GM12801 (cell line): ENCODE results near the gene MYLK.

Source experiments
- TF ChIP-seq, protein P1 (sequence below): IDR thresholded peaks from one replicate; pipeline ENCODE4 v1.5.1; 2011; ENCODE audit warnings: control low read depth; ENCODE audit not compliant: insufficient read length; ENCODE audit errors: extremely low read depth

The MYLK gene

DNA sequence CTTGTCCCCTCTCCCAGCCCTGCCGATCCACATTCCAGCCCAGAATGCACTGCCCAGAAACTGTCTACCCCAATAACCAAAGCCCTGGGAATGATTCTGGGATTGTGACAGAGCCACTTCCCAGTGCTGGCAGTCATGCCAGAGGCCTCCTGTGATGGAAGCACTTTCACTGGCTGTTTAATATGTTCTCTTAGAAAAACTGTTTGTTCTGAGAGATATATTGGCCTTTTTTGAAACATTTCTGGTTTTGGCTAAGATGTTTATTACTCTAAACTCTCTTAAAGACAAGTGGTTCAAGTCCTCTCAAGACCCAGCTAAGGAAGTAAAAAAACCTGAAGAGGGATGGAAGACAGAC lies 225.3 kb downstream of the MYLK start:
- TF ChIP-seq, protein P1, sequence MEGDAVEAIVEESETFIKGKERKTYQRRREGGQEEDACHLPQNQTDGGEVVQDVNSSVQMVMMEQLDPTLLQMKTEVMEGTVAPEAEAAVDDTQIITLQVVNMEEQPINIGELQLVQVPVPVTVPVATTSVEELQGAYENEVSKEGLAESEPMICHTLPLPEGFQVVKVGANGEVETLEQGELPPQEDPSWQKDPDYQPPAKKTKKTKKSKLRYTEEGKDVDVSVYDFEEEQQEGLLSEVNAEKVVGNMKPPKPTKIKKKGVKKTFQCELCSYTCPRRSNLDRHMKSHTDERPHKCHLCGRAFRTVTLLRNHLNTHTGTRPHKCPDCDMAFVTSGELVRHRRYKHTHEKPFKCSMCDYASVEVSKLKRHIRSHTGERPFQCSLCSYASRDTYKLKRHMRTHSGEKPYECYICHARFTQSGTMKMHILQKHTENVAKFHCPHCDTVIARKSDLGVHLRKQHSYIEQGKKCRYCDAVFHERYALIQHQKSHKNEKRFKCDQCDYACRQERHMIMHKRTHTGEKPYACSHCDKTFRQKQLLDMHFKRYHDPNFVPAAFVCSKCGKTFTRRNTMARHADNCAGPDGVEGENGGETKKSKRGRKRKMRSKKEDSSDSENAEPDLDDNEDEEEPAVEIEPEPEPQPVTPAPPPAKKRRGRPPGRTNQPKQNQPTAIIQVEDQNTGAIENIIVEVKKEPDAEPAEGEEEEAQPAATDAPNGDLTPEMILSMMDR, result no peak

DNA sequence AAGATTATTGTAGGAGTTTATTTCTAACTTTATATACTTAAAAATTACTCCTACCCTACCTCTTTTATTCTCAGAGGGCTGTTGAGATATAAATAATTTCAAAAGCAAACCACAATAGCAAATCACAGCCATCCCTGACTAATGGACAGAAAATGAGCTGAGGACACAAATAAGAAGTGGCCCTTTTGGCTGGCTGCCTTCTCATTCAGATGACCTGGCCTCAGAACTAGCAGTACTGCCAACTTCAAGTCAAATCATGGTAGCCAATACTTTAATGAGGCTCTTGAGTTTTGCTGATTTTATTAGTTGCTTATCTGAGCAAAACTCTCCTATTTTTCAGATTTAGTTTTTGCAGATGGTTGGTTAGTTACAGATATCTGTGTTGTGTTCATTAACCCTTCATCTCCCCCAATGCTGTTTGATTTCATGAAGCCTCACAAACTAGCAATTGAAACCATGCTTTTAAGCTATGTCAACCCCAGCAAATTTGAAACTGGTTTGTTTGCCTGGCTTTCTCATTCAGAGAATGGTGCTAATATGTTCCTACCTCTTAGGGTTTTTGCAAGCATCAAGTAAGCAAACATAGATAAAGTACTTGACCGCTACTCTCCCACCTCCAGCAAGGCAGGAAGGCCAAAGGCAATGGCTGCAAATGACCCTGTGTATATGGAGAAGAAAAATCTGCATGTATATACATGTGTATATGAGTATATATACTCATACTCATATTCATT lies 225.8 kb downstream of the MYLK start:
- TF ChIP-seq, protein P1, result no peak

DNA sequence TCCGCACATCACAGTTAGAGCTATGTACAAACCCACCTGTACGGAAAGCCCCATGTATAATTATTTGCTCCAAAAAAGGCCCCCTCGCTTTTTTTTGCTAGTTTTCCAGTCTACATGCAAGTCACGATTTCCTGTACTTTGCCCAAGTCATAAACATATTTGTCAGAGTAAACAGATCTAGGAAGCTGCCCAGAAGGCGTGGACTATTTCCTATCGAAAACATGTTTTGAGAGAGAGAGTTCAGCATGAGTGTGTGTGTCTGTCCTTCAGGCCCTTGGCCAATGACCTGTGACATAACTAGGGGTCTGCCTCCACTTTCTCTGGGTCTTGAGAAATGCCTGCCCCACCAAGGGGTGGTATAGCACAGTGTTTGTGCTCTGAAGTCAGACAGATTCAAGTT lies 226.6 kb downstream of the MYLK start:
- TF ChIP-seq, protein P1, result no peak

DNA sequence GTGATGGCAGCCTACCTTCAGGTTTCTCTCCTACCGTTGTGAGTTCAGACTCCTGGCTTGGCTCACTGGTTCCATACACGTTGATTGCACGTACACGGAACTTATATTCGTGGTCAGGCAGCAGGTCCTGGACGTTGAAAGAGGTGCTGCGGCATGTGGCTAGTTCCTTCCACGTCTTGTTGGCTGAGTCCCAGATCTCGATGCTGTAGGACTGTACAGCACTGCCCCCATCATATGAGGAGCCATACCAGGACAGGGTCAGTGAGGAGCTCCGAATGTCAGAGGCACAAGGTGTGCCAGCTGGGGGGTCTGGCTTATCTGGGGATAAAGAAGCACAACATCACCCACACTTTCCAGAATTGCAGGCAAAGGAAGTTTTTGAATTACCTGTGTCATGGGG lies 227.0 kb downstream of the MYLK start:
- TF ChIP-seq, protein P1, result no peak

DNA sequence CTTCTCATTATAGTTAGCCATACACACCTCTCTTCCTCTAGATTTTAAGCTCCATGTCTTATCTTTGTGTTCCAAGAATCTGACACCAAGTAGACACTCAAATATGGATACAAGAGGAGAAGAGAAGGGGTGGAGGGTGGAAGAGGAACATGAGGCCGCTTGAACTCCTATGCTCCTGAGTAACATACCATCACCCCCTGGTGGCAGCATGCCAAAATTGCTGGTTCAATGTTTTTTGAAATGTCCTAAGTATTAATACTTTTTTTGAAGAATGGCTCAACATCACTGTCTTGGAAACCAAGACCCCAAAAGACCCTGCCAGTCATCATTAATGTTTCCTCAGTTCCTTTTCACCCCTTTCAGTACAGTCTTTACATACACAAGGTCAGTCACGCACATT lies 227.4 kb downstream of the MYLK start:
- TF ChIP-seq, protein P1, result no peak

DNA sequence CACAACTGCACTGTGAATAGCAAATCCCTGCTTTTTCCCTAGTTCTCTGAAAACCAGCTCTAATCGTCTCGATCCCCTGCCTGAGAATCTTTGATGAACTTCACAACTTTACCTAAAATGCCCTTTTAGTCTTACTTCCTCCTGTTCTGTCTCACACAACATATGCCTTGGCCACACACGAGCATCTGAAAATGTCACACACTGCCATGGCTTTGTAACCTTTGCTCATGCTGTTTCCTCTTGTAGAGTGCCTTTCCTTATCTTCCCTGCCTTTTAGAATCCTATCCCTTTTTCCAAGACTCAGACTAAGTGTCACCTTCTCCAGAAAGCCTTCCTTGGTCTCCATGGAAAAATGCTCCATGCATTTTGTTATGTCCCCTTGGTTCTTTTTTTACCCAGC lies 227.9 kb downstream of the MYLK start:
- TF ChIP-seq, protein P1, result no peak

DNA sequence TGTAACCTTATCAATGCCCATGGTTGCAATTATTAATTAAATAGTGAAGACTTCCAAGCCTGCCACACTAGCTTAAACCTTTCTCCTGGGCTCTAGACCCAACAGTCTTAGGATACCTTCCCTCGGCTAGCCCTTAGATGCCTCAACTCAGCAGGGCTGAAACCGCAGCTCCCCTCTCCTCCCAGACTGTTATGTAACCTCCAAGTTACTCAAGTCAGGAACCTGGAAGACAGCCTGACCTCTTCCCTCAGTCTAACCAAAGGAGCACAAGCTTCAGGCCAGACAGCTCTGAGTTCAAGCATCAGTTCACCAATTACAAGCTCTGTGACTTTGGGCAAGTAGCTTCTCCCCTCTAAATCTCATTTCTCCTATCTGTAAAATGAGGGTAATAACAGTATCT lies 228.7 kb downstream of the MYLK start:
- TF ChIP-seq, protein P1, result no peak

DNA sequence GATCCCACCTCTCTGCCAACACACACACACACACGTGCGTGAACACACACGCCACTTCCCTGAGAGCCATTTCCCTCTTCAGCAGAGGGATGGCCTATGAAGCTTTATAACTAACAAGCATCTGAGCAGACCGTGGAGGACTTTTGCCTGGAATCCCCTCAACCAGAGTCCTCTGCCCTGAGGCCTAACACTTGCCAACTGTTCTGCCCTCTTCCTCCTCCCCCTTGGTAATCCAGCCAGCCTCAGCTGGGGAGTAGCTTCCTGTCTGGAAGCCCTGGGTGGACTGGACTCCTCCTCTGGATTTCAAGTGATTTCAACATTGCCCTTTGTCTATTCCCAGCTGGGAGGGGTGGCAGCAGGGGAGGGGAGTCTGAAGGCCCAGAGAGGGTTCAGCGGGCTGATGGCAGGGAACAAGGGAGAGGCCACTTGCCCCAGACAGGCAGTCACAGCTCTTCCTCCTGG lies 230.9 kb downstream of the MYLK start:
- TF ChIP-seq, protein P1, result no peak
